ENCODE data around the gene FIGNL2.
A peak's percentile ranks its signal among the peaks of the same experiment; 100 is the strongest.

The FIGNL2 gene

DNA sequence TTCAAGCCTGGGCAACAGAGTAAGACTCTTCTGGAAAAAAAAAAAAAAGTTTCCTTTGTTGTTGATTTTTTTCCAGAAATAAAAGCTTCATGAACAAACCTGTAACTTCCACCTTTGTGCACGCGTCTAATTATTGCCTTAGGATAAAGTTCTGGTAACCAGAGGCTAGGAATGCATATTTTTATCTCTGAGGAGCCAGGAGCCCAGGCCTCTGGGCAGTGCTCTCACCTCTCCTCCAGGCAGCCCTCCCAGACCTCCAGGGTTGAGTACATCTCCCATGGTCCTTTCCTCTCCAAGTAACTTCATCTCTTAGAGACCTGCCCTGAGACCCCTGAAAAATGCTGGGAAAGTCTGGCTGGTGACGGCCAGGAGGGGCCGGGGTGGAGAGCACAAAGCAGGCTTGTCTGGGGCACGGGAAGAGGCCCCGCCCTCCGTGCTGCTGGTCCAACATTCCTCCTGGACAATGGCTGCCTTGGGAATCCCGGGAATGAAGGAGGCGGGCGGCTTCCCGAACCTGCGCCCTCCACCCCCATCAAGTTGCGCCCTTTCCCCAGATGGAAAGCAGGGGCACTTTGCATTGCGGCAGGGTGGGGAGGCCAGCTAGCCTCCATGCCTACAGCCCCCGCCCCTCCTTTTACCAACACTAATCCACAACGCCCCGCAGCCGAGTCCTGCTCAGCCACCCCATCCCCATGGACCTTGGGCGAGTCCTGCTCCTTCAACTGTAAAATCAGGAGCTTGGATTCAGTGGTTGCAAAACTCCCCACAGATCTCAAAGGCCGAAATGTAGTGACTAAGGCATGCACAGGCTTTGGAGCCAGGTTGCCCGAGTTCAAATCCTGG is 7.3 kb upstream of the FIGNL2 start:
- peak; percentile 18 for DNase-seq (ENCODE audit: low read depth)

DNA sequence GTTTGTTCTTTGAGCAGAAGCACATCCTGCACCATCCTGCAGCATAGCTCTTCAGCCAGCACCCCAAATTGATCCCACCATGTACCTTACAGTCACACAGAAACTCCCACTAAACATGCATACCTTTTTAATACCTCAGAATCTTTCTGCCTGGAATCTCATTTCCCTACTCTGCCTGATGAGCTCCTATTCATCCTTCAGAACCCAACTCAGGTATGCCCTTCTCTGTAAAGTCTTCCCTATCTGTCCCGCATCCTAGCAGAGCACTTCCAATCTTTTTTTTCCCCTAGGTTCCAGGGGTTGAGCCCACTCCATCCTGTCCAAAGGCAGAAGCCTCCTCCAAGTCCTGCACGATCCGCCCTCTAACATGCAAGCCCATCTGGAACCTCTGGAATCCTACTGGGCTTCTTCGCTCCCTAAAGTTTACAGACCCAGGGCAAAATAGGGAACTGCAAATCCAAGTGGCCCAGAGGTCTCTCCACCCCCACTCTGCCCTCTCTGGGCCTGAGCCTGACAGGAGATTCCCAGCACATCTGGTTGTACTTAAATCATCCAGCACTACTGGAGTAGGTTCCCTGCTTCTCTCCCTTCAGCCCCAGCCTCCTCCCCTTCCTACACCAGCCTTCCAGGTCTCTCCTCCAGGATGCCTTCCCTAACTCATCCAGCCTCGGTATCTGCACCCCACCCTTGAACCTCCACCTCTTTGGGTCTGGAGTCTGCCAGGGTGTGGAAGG is 4.1 kb upstream of the FIGNL2 start:
- no peak for DNase-seq (ENCODE audit: low read depth)

DNA sequence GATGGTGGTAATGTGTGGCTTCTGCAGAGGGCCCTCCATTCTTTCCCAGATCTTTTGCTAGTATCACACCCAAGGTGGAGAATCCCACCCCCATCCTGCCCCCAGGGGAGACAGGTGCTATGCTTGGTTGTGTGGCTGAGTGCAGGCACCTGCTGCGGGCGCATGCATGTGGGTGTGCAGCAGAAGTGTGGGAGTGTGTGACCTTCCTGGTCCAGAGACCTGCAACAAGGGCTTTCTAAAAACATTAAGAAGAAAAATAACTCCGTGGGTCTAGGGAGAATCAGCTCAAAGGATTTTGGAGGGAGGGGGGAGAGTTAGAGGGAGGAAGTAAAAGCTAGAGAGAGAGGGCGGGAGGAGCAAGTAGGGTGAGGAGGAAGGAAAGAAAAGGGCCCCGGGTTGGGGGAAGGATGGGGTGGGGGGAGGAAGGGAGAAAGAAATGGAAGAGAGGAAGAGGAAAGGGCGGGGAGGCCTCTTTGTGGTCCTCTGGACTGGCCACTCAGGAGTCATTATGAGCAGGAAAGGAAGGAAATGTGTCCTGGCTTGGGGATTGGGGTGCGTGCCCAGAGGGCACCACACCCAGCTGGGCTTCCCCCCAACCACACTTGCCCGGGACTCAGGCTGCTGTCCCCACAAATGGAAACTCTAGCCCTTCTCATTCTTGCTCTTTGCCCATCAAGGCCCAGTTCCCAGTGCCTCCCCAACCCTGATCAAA is 3.1 kb upstream of the FIGNL2 start:
- DNase-seq (ENCODE audit: low read depth): no peak

DNA sequence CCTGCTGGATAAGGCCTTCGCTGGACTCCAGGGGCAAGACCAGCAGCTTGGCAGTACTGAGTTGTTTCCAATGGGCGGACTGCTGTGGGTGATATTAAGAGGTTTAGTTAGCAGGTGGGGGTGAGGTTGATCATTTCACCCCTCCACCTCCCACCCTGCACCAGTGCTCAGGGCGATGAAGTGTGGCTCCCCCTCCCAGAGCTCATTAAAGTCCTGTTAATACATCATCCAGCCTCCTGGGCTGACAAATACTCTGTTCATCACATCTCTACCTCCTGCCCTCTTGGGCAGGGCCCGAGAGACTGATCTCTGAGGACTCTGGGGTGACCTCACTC is 2.4 kb upstream of the FIGNL2 start:
- no peak for DNase-seq (ENCODE audit: low read depth)

DNA sequence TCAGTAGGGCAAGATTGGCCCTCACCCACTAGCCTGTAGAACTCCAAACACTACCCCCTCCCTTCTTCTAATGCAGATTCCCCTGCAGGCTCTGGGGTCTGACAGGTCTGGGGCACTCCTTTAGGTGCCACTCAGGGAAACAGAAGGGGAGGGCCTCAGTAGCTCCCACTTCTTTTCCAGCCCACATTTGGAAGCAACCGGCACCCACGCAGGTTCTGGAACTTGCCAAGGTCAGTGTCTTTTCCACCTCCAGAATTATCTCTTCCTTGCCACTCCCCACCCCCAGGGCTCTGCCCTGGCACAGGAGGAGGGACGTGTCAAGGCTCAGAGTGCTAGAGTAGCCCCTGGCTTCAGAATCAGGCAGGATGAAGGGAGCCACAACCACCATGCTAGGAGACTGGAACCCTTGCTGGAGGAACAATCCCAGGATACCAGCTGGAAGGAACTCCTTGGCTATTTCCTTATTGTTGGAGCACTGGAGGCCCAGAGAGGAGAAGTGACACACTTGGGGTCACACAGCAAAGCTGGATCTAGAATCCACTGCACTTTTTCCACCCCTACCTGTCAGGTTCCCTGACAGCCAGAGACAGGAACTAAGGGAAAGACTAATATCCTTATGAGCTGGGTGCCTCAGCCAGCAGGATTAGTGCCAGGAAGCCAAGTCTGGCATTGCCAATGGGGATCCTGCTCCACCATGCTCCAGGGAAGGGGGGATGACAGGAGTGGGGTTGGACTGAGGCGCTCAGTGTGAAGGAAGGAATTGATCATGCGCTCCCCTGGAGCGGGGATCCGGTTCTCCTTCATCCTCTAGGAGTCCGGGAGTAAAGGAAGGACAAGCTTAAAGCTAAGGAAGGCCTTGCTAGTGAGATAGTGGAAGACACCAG is 1.8 kb upstream of the FIGNL2 start:
- no peak for DNase-seq (ENCODE audit: low read depth)

DNA sequence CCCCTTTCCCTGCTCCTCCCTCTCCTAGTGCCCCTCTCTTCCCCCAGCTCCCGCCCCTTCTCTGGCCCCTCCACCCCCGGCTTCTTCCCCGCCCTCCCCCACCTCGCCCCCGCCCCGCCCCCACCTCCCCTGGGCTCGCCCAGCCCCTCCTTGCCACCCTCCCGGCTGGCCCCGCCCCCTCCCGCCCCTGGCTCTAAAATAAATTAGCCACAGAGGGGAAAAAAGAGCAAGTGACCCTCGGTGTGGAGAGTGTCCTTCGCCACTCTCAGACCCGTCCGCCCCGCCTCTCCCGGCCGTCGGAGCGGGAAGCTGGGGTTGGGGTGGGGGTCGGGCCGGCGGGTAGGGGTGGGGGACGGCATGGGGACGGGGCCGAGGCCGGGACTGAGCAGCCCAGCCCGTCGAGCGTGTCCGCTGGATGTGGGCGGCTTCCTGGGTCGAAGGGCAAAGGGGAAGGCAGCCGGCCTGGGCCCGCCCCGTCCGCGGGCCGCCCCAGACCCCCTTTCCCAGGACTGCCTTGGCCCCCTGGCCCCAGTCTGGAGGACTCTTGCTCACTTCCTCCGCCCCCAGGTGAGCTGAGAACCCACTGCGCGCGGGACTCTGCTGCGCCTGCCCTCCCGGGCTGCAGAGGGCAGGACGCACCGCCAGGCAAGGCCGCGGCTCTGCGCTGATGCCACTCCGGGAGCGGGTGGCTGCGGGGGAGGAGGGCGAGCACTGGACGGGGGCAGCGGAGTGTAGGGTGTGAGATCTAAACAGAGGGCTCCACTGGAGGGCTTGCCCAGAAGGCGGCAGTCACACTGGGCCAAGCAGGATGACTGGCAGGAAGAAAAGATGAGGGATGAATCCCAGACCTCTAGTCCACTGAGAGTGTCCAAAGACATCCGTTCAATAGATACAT is 570 bp upstream of the FIGNL2 start:
- DNase-seq (ENCODE audit: low read depth): no peak

DNA sequence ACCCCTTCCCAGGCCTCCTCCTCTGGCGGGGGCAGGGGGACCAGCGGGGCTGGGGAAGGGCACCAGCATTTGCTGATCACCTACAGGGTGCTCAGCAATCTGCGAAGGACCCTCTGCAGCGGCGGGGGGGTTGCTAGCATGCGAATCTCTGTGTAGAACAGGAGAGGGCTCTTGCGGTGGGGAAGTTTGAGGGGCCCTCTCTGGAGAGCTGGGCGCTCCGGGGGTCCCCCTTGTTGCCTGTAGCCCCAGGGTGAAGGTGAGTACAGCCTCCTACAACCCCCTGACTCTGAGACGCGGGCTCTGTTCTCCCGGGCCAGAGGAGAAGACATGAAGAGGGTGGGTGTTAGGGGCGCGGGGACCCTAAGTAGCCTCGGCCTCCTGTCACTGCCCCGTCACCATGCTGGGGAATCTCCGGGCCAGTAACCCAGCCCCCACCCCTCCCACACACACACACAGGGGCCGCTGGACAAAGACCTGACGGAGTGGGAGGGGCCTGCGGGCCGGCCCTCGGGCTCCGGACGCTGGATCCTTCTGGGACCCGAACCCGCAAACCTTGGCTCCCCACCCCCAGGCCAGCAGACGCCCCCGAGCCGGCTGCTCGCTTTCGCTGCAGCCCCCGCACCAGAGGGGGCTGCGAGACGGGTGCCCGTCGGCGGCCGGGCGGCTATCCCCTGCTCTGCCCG is 734 bp downstream of the FIGNL2 start:
- no peak for DNase-seq (ENCODE audit: low read depth)

DNA sequence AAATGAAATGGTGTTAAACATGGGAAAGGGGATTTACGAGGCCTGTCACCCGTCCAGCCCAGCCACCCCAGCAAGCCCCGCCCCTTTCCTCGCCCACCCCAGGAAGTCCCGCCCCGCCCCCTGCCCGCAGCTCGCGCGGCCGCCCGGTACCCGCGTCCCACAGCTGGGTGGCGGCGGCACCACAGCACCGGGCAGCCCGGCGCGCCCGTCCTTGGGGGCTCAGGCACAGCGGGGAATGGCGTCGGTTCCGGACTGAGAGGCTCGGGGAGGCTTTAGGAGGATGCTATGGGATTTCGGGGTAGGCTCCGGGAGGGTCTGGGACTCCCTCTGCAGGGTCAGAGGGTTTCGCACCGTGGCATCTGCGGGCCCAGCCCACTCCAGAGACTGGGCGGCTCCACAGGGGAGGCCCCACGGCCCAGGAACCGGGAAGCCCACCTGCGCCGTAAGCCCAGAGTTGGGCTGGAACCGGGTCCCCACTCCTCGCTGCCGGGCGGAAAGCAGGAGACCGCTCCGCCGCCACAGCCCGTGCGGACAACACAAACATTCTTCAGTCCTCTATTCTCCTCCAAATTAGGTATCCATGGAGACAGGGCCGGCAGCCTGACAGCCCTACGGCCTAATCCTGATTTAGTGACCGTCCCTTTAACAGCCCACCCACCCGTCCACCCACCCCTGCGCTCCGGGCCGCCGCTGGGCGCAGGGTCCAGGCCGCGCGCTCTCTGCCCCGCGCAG is 1.4 kb downstream of the FIGNL2 start:
- no peak for DNase-seq (ENCODE audit: low read depth)

DNA sequence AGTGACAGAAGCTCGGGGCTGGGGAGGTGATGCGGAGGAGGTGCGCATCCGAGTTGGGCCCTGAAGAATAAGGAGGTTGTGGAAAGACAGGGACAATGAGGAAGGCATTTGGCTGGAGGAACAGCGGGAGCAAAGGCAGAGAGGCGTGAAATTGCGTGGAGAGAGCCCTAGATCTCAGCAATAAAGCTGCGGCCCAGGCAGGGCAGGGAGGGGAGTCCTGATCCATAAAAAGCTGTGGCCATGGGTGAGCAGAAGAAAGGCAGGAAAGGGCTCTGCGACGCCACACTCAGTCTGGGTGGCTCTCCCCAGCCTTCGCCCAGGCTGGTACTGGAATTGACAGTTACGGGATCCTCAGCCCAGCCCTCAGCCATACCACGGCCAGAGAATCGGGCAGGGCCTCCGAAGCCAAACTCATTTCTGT is 2.2 kb downstream of the FIGNL2 start:
- DNase-seq (ENCODE audit: low read depth): no peak

DNA sequence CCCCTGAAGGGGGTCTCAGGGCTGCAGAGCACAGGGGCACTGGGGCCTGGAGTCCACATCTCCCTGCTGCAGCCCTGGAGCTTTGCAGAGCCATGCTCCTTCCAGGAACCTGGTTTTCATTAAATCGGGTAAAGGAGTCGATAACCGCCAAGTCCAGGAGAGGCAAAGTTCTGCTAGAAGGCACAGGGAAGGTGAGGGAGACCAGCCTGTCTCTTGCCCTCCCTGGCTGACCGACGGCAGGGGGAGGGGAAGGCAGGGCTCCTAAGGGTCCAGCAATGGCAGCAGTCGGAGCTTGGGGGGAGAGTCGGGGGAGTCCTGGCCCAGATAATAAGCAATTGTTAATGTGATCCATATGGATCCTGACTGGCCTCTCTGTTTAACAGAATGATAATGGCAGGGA is 3.0 kb downstream of the FIGNL2 start:
- no peak for DNase-seq (ENCODE audit: low read depth)

DNA sequence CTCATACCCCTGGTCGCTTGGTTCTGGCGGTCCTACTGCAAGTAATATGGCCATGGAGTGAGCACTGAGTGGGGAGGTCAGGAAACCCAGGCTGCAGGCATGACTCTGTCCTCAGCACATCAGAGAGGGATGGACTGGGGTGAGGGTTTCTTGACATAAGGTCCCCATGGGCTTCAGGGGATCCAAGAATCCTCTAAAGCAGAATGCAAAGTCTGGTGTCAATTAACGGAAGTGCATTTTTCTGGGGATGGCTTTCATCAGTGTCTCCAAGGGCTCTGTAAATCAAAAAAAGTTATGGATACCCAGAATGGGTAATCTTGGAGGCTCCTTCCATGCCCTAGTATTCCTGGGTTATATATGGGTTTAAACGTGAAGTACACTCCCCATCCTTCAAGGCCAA is 3.7 kb downstream of the FIGNL2 start:
- DNase-seq (ENCODE audit: low read depth): no peak

DNA sequence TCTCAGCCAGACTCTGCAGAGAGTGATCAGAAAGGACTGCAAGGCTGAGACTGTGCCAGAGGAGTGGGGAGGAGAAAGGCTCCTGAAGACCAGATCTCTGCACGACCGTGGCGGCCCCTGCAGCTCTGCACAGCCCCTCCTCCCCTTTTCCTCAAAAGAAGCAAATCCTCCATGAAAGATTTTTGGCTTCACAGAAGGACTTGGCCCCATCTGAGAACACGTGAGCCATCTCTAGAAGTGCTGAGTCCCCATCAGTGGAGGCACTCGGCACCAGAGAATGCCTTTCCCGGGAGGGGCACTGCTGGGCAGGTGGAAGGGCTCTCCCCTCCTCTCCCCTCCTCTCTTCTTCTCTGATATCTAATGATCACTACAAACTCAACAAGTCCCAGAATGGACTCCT is 6.8 kb downstream of the FIGNL2 start:
- DNase-seq (ENCODE audit: low read depth): no peak

DNA sequence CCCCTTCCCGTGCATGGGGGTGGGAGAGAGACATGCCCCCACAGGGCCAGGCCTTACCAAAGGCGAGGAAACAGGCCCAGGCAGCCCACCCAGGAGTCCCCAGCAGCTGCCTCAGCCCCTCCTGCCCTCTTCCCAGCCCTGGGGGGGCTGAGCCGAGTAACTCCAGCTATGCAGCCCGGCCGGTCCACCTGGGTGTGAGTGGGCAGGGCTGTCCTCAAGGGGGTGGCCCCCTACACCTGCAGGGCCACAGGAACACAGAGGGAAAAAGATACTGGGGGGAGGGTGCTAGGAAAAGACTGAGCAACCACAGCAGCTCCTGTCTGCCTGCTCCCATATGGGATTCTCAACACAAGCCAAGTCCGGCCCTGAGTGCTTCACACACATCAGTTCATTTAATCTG is 7.6 kb downstream of the FIGNL2 start:
- DNase-seq (ENCODE audit: low read depth): no peak

DNA sequence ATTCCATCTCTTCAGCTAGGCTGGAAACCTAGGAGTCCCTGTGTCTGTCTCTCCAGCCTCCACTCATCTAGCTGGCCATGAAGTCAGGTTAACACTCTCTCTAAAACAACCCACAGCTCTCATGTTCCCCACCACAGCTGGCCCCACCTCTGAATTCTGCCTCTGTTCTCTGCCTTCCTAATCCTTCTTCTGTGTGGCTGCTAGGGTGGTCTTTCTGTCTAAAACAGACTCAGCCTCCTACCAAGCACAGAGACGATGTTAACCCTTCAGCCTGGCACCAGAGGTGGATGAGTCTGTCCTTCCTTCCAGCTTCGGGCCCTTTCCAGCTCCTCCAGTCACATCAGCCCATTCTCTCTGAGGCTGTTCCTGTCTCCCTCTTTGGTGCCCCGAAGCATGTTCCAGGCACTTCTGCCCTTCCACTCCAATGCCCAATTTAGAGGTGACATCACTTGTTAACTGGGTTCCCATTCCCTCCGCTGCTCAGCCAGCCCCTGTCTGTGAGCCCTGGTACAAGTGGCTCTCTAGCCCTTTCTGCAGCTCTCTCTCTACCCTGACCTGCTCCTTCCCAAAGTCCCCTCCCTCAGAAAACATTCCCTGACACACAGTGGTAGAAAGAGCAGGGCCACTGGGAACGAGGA is 9.1 kb downstream of the FIGNL2 start:
- no peak for DNase-seq (ENCODE audit: low read depth)

DNA sequence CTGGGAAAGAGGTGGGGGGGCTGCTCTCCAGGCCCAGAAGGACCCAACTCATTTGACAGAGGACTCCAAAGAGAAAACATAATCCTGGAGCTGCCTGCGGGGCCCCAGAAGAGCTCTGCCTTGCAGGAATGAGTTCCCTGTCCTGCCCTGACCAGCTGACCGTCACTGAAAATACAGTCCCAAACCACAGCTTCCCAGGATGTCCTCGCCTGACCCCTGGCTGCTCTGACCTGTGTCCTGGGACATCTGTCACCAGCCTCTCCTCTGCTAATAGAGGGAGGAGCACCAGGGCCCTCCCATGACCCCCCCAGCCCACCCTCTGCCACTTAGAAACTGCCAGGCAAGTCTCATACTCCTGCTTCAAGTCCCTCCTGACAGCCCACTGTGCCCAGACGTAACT is 9.8 kb downstream of the FIGNL2 start:
- DNase-seq (ENCODE audit: low read depth): no peak

DNA sequence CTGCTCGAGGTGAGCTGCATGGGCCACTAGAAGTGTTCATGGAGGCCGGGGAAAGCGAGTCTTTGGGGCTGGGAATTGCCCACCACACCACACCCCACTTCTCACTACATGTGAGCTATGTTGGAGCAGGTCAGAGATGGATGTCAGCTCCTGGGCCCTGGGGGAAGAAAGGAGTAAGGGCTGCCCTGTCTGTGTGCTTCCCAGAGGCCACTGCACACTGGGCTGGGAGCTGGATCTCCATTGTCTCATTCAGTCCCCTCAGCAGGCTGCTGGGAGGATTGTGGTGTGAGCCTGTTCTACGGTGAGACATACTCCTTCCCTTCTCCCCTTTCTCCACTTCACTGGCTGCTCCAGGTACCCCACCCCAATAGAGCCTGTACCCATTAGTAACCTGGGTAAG is 10.5 kb downstream of the FIGNL2 start:
- DNase-seq (ENCODE audit: low read depth): no peak

DNA sequence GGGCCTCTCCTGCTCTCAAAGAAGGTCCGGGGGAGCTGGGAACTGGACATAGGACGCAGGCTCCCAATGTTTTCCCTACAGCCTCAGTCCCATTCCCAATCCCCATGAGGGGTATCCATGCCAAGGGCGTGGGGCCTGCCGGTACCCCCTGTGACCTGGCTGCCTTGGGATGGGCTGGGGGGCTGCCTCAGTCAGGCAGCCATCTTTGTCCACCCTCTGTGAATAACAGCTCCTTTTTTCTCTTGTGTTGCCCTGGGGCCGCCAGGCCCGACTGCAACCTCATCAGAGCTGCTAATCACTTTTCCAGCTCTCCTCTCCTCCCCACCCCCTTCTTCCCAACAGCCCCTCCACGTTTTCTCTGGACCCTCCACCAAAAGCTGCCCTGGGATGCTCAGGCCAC is 11.2 kb downstream of the FIGNL2 start:
- no peak for DNase-seq (ENCODE audit: low read depth)

DNA sequence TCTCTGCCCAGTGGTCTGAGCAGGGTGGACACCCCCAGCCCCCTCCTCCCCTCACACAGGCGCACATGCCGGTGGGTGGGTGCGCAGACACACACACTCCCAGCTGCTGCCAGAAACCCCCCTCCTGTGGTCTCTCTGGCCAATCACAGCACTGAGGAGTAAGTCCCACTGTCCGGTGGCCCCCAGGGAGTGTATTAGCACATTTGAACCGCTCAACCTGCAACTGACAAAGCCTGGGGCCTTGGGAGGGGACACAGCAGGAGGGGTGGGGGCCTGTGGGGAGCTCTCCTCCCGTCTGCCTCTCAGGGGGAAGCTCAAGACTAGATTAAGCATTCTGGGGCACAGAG is 11.7 kb downstream of the FIGNL2 start:
- DNase-seq (ENCODE audit: low read depth): no peak

DNA sequence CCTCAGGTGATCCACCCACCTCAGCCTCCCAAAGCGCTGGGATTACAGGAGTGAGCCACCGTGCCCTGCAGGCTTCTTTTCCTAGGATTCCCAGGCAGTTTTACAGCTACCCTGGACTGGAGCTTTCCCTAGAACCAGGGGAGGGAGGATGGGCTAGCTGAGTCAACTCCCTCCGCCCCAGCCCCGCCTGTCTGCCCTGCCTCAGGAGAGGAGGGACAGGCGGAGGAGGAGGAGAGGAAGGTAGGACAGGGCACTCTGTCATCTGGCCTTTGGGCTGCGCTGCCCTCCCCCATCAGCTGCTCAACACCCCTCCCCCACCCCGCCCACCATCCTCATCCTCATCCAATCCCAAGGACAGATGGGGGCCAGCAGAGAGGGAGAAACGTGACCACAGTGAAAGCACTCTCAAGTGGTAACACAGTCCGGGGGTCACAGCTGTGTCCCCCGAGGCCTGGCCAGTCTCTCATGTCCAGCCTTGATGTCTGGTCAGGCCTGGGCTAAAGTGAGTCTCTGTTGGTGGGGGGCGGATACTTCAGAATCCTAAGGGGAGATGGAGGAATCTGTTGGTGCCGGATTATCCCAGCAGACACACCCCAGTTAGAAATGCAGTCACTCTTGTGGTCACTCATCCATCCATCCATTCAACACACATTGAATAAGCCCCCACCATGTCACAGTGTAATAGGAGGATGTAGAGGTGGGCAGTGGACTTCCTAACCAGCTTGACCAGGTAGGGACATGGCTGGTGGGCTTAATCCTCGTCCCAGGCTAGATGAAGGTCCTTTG is 12.3 kb downstream of the FIGNL2 start:
- DNase-seq (ENCODE audit: low read depth): no peak

Measured in iris pigment epithelial cell (primary cell).